Neural cell (in vitro differentiated cells): ENCODE results near the gene DNM3. TPM values are rescaled to one million over a fixed set of nuclear protein-coding genes. Genes with fewer than 3 reads are reported as not detected.

Source experiments
- H2AFZ ChIP-seq: fragments of 200-600, 300-800 bp; sonication (generic), shearing (Covaris generic); 2 replicates; pipeline ENCODE4 v1.6.0; 2014; ENCODE audit warnings: low read depth, mild to moderate bottlenecking, antibody characterized with exemption, low read length, moderate library complexity
- H3F3A ChIP-seq: fragments of 200-600 bp; shearing (Covaris generic); 2 replicates; pipeline ENCODE4 v1.6.1; 2016; ENCODE audit warnings: mild to moderate bottlenecking, moderate library complexity, mixed read lengths, antibody characterized with exemption, low read length; ENCODE audit not compliant: insufficient read depth, poor library complexity, severe bottlenecking
- H3K27ac ChIP-seq: fragments of 200-600, 300-800 bp; sonication (generic), shearing (Covaris generic); 2 replicates; pipeline ENCODE4 v1.5.1; 2014; ENCODE audit warnings: mild to moderate bottlenecking, low read length, moderate library complexity
- H3K27me3 ChIP-seq: fragments of 300-800, 200-600 bp; sonication (generic), shearing (Covaris generic); 2 replicates; pipeline ENCODE4 v1.6.0; 2014; ENCODE audit warnings: mild to moderate bottlenecking, low read depth, low read length, moderate library complexity; ENCODE audit not compliant: insufficient read depth
- H3K36me3 ChIP-seq: fragments of 300-800, 200-600 bp; sonication (generic), shearing (Covaris generic); 2 replicates; pipeline ENCODE4 v1.5.1; 2014; ENCODE audit warnings: mild to moderate bottlenecking, antibody characterized with exemption, low read length, moderate library complexity; ENCODE audit not compliant: insufficient read depth
- H3K4me2 ChIP-seq: fragments of 300-800, 200-600 bp; sonication (generic), shearing (Covaris generic); 2 replicates; pipeline ENCODE4 v1.6.0; 2014; ENCODE audit warnings: mild to moderate bottlenecking, low read length
- H3K4me3 ChIP-seq: fragments of 300-800, 200-600 bp; sonication (generic), shearing (Covaris generic); 2 replicates; pipeline ENCODE4 v1.5.1; 2014; ENCODE audit warnings: mild to moderate bottlenecking, low read length, moderate library complexity
- H3K79me2 ChIP-seq: fragments of 200-600 bp; shearing (Covaris generic); replicated peaks from 2 replicates; pipeline ENCODE4 v1.6.0; 2014; ENCODE audit warnings: mild to moderate bottlenecking, low read length, moderate library complexity; ENCODE audit not compliant: insufficient read depth
- H3K9ac ChIP-seq: fragments of 300-800, 200-600 bp; sonication (generic), shearing (Covaris generic); 2 replicates; pipeline ENCODE4 v1.6.1; 2016; ENCODE audit warnings: mild to moderate bottlenecking, low read length, mixed read lengths
- H3K9me2 ChIP-seq: fragments of 200-600 bp; shearing (Covaris generic); 2 replicates; pipeline ENCODE4 v1.6.1; 2016; ENCODE audit warnings: mild to moderate bottlenecking, low read length, mixed read lengths; ENCODE audit not compliant: insufficient read depth
- H3K9me3 ChIP-seq: fragments of 200-600, 300-800 bp; sonication (generic), shearing (Covaris generic); 2 replicates; pipeline ENCODE4 v1.6.1; 2016; ENCODE audit warnings: mild to moderate bottlenecking, mixed run types, low read length, moderate library complexity, mixed read lengths
- H4K20me1 ChIP-seq: fragments of 200-600 bp; shearing (Covaris generic); 2 replicates; pipeline ENCODE4 v1.6.1; 2016; ENCODE audit warnings: mild to moderate bottlenecking, mixed run types; ENCODE audit not compliant: insufficient read depth
- EP300 ChIP-seq: fragments of 450-650 bp; conservative IDR thresholded peaks from 2 replicates; pipeline ENCODE4 v1.6.1; 2014; ENCODE audit warnings: antibody characterized with exemption, mild to moderate bottlenecking, moderate library complexity; ENCODE audit not compliant: poor library complexity, severe bottlenecking
- EZH2 ChIP-seq: fragments of 200-600, 300-800 bp; shearing (Covaris generic), sonication (generic); IDR thresholded peaks from 2 replicates; pipeline ENCODE4 v1.6.1; 2014; ENCODE audit warnings: antibody characterized with exemption, low read length, borderline replicate concordance, mild to moderate bottlenecking; ENCODE audit not compliant: insufficient read depth, poor library complexity, severe bottlenecking
- MXI1 ChIP-seq: fragments of 450-650 bp; conservative IDR thresholded peaks from 2 replicates; pipeline ENCODE4 v1.6.1; 2014; ENCODE audit warnings: antibody characterized with exemption, mild to moderate bottlenecking; ENCODE audit not compliant: poor library complexity, severe bottlenecking
- POLR2AphosphoS5 ChIP-seq: IDR thresholded peaks from 2 replicates; pipeline ENCODE4 v1.6.1; 2012
- RAD21 ChIP-seq: fragments of 450-650 bp; conservative IDR thresholded peaks from 2 replicates; pipeline ENCODE4 v1.6.1; 2014; ENCODE audit warnings: antibody characterized with exemption, mild to moderate bottlenecking, moderate library complexity
- SMC3 ChIP-seq: fragments of 450-650 bp; conservative IDR thresholded peaks from 2 replicates; pipeline ENCODE4 v1.6.1; 2014; ENCODE audit warnings: antibody characterized with exemption, mild to moderate bottlenecking, moderate library complexity; ENCODE audit not compliant: poor library complexity
- TAF1 ChIP-seq: IDR thresholded peaks from 2 replicates; pipeline ENCODE4 v1.6.1; 2012; ENCODE audit warnings: low read depth
- polyA plus RNA-seq: library from polyadenylated mRNA; depleted of rRNA; stranded (reverse); fragments of >200 nt; gene quantifications from 2 replicates; pipeline ENCODE4 v1.2.3, GENCODE V29; 2014
- TF ChIP-seq, protein P1 (sequence below): fragments of 450-650 bp; IDR thresholded peaks from 2 replicates; pipeline ENCODE4 v1.5.1; 2014; ENCODE audit warnings: antibody characterized with exemption, mild to moderate bottlenecking, moderate library complexity; ENCODE audit not compliant: poor library complexity, severe bottlenecking
- TF ChIP-seq, protein P2 (sequence below): IDR thresholded peaks from 2 replicates; pipeline ENCODE4 v1.6.1; 2012; ENCODE audit warnings: borderline replicate concordance

The DNM3 gene
- polyA plus RNA-seq, 1 donor from 2014 or later = 37.1 TPM

DNA sequence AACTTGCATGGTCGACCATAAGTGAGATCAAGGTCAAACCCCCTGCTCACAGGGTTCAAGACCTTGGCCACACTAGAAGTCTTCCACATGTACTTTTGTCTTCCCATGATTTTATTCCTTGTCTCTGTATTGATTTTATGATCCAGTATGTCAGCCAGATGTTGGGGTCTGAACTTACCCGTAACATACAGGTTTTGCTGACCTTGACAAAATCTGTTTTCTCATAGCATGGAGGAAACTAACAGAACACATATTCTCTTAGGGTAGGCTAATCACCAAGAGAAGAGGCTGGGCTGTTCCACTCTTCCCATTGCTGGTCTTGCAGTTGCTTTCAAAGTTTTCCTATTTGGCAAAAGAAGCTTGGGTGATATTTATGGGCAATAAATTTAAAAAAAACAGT is 284.0 kb downstream of the DNM3 start:
- H3K9me2 ChIP-seq = no peaks in the 10 kb centered on the region
- no peak overlapping the region for H3K4me2 ChIP-seq
- TF ChIP-seq, protein P1, sequence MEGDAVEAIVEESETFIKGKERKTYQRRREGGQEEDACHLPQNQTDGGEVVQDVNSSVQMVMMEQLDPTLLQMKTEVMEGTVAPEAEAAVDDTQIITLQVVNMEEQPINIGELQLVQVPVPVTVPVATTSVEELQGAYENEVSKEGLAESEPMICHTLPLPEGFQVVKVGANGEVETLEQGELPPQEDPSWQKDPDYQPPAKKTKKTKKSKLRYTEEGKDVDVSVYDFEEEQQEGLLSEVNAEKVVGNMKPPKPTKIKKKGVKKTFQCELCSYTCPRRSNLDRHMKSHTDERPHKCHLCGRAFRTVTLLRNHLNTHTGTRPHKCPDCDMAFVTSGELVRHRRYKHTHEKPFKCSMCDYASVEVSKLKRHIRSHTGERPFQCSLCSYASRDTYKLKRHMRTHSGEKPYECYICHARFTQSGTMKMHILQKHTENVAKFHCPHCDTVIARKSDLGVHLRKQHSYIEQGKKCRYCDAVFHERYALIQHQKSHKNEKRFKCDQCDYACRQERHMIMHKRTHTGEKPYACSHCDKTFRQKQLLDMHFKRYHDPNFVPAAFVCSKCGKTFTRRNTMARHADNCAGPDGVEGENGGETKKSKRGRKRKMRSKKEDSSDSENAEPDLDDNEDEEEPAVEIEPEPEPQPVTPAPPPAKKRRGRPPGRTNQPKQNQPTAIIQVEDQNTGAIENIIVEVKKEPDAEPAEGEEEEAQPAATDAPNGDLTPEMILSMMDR = no peak
- TF ChIP-seq MXI1 (no peak), TAF1 (no peak), EZH2 (no peak), POLR2AphosphoS5 (no peak), SMC3 (no peak), EP300 (no peak), RAD21 (no peak)
- TF ChIP-seq, protein P2, sequence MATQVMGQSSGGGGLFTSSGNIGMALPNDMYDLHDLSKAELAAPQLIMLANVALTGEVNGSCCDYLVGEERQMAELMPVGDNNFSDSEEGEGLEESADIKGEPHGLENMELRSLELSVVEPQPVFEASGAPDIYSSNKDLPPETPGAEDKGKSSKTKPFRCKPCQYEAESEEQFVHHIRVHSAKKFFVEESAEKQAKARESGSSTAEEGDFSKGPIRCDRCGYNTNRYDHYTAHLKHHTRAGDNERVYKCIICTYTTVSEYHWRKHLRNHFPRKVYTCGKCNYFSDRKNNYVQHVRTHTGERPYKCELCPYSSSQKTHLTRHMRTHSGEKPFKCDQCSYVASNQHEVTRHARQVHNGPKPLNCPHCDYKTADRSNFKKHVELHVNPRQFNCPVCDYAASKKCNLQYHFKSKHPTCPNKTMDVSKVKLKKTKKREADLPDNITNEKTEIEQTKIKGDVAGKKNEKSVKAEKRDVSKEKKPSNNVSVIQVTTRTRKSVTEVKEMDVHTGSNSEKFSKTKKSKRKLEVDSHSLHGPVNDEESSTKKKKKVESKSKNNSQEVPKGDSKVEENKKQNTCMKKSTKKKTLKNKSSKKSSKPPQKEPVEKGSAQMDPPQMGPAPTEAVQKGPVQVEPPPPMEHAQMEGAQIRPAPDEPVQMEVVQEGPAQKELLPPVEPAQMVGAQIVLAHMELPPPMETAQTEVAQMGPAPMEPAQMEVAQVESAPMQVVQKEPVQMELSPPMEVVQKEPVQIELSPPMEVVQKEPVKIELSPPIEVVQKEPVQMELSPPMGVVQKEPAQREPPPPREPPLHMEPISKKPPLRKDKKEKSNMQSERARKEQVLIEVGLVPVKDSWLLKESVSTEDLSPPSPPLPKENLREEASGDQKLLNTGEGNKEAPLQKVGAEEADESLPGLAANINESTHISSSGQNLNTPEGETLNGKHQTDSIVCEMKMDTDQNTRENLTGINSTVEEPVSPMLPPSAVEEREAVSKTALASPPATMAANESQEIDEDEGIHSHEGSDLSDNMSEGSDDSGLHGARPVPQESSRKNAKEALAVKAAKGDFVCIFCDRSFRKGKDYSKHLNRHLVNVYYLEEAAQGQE = no peak
- H3K4me3 ChIP-seq = no peak overlapping the region
- no peaks in the 10 kb centered on the region for H3F3A ChIP-seq
- H4K20me1 ChIP-seq = no peaks in the 10 kb centered on the region
- no peak overlapping the region for H3K27ac ChIP-seq
- H3K9me3 ChIP-seq = no peaks in the 10 kb centered on the region
- H2AFZ ChIP-seq = no peak overlapping the region
- no peaks in the 10 kb centered on the region for H3K36me3 ChIP-seq
- H3K9ac ChIP-seq = no peak overlapping the region
- H3K79me2 ChIP-seq = no peaks in the 10 kb centered on the region
- H3K27me3 ChIP-seq = no peaks in the 10 kb centered on the region

DNA sequence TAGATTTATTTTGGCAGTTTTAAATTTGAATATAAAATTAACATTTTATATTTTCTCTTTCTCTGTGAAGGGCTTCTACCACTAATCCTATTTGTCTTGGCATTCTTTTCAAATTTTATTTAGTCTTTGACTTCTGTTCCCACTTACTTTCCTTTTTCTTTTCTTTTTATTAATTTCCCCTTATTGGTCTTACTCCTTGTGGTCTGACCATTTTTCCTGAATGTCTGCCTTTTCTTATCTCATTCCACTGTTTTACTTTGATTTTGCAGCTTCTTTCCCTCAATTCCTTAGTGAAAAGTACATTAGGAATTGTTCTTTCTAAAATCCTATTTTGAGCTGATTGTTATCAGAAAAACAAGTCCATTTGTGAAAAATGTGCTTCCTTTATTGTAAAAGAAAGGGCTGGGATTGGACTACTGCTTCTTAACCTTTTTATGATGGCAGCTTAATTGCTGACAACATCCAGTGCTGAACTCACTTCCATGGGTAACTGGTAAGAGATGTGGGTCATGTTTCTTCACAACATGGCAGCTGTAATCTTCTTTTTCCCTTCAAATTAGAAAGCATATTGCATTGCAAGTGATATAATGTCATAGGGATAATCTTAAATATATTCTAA is 284.6 kb downstream of the DNM3 start:
- Histone ChIP-seq H2AFZ (no peak overlapping the region), H3K4me3 (no peak overlapping the region), H3K36me3 (no peaks in the 10 kb centered on the region), H3K27ac (no peak overlapping the region), H3K9me2 (no peaks in the 10 kb centered on the region), H3K9ac (no peak overlapping the region), H3K79me2 (no peaks in the 10 kb centered on the region), H4K20me1 (no peaks in the 10 kb centered on the region), H3K27me3 (no peaks in the 10 kb centered on the region), H3F3A (no peaks in the 10 kb centered on the region), H3K9me3 (no peaks in the 10 kb centered on the region), H3K4me2 (no peak overlapping the region)
- TF ChIP-seq SMC3 (no peak), MXI1 (no peak), POLR2AphosphoS5 (no peak), EZH2 (no peak), EP300 (no peak), RAD21 (no peak), TAF1 (no peak)
- TF ChIP-seq, protein P2 = no peak
